GM10248 (cell line): Measurements from ENCODE around the gene KCNE1.

Experiments used
- CTCF ChIA-PET: fragments of 300-600 bp; sonication (Branson Sonifier 250); formaldehyde crosslinking; extraction: SDS; loops from one replicate; lab custom pipeline; 2021; ENCODE audit warnings: antibody characterized with exemption; lab: Yijun Ruan, JAX
- POLR2A ChIA-PET: fragments of 350-650 bp; sonication (Branson Sonifier 250); formaldehyde crosslinking; extraction: SDS; loops from one replicate; lab custom pipeline; 2020; ENCODE audit warnings: antibody characterized with exemption; lab: Yijun Ruan, JAX
- DNase-seq: peaks from one replicate; pipeline ENCODE4 v3.0.0; 2012; ENCODE audit errors: extremely low spot score
- CTCF ChIP-seq: IDR thresholded peaks from 2 replicates; pipeline ENCODE4 v1.5.1; 2012; ENCODE audit warnings: mild to moderate bottlenecking, low read depth; ENCODE audit errors: extremely low read depth, missing control alignments, control extremely low read depth

The KCNE1 gene

GRCh38 chr21:34511787-34512455, at the start of gene KCNE1:
KCNE1 (minus strand) TSS chr21:34512210; CDS start chr21:34449634, 62,576 bp downstream.
- TF ChIP-seq CTCF: no peak
- ChIA-PET POLR2A (no interaction called here), CTCF (interaction anchor here (1.2 to 7.6 kb wide), 14 partner anchors 10 to 176 kb away, joined by 3 to 237 read pairs (median 10); partner anchors contain the start of gene RCAN1)
- no peak for DNase-seq

GRCh38 chr21:34561806-34562205, 49.8 kb upstream of the KCNE1 start:
- CTCF ChIA-PET: interaction anchor here (0.7 to 1.1 kb wide), 4 partner anchors 11 to 42 kb away, joined by 3 to 5 read pairs (median 3); no protein-coding TSS in a partner anchor
- TF ChIP-seq CTCF: no peak
- POLR2A ChIA-PET: no interaction called here
- DNase-seq: no peak

- no peak for DNase-seq
- ChIA-PET CTCF (interaction anchor here (1.1 to 1.9 kb wide), 2 partner anchors 10 to 16 kb away, joined by 5 to 6 read pairs; no protein-coding TSS in a partner anchor), POLR2A (no interaction called here)
- TF ChIP-seq CTCF: no peak
Measured at GRCh38 chr21:34560609-34561008, 48.6 kb upstream of the KCNE1 start.

DNA sequence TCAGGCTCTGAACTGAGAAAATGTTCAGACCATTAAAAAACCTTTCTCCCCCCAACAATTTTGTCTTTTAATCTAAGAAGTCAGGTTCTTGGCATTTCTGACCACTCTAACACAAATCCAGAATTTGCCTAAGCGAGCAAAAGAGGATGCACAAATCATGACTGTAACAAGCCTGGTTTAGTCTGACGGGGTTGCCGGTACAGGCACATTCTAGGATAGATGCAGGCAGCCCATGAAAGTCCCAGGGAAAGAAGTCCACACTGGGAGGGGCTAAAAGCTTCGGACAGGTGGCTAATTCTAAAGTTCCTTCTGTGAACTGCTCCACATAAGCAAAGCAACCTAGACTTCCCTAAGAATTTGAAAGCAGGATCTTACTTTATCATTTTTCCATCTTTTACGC, 48.0 kb upstream of the KCNE1 start:
- ChIA-PET POLR2A (no interaction called here), CTCF (interaction anchor here (1.9 to 2.2 kb wide), 2 partner anchors 10 to 16 kb away, joined by 5 to 6 read pairs; no protein-coding TSS in a partner anchor)
- no peak for DNase-seq
- TF ChIP-seq CTCF: no peak

- POLR2A ChIA-PET: no interaction called here
- DNase-seq: no peak
- CTCF ChIA-PET: interaction anchor here (0.9 to 2.2 kb wide), 5 partner anchors 10 to 72 kb away, joined by 3 to 6 read pairs (median 5); no protein-coding TSS in a partner anchor
- TF ChIP-seq CTCF: no peak
Measured at GRCh38 chr21:34559089-34559631, 47.1 kb upstream of the KCNE1 start.

- CTCF ChIA-PET: interaction anchor here (0.9 to 2.2 kb wide), 4 partner anchors 9 to 73 kb away, joined by 3 to 6 read pairs (median 4); no protein-coding TSS in a partner anchor
- TF ChIP-seq CTCF: no peak
- DNase-seq: no peak
- POLR2A ChIA-PET: no interaction called here
Measured at GRCh38 chr21:34558166-34558565, 46.2 kb upstream of the KCNE1 start.
